ENCODE measurements around the gene AAMP. TPM values are rescaled to one million over a fixed set of nuclear protein-coding genes. Genes with fewer than 3 reads are reported as not detected.
A peak's percentile ranks its signal among the peaks of the same experiment; 100 is the strongest.

AAMP gene
- total and polyA plus RNA-seq, 10 donors, result 54.1 to 93.8 (median 62.5) TPM

GRCh38 chr2:218236829-218237228 lies 33.1 kb downstream of the AAMP start:
- Histone ChIP-seq H3K9me3 (no peaks in the 10 kb centered on the region), H3K36me3 (peaks cover 5 to 100% (median 97%) of the 10 kb centered on the region in 6 donors), H3K27ac (no peak overlapping the region), H3K27me3 (replicated peaks in 1 of 7) (no peaks in the 10 kb centered on the region), H3K4me3 (no peak overlapping the region), H3K4me1 (peaks cover 0 to 51% (median 18%) of the 10 kb centered on the region in 6 donors)
- intact Hi-C loops (cut with DNase I; ENCODE audit: low total_unique reads), result no loop called here
- WGBS, 5 donors, result 85 to 96% (median 93%) methylated on average over 4 of the region's 4 CpGs
- TF ChIP-seq POLR2A (IDR thresholded peaks at IDR 0.05) (no peak), POLR2AphosphoS5 (IDR thresholded peaks at IDR 0.05) (peak in 1 of 3 donors; percentile 13)
- TF ChIP-seq, protein P1, sequence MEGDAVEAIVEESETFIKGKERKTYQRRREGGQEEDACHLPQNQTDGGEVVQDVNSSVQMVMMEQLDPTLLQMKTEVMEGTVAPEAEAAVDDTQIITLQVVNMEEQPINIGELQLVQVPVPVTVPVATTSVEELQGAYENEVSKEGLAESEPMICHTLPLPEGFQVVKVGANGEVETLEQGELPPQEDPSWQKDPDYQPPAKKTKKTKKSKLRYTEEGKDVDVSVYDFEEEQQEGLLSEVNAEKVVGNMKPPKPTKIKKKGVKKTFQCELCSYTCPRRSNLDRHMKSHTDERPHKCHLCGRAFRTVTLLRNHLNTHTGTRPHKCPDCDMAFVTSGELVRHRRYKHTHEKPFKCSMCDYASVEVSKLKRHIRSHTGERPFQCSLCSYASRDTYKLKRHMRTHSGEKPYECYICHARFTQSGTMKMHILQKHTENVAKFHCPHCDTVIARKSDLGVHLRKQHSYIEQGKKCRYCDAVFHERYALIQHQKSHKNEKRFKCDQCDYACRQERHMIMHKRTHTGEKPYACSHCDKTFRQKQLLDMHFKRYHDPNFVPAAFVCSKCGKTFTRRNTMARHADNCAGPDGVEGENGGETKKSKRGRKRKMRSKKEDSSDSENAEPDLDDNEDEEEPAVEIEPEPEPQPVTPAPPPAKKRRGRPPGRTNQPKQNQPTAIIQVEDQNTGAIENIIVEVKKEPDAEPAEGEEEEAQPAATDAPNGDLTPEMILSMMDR (IDR thresholded peaks at IDR 0.05 in 8 of 11, conservative IDR thresholded peaks at IDR 0.05 in 3 of 11), result no peak
- no peak for DNase-seq

GRCh38 chr2:218235017-218235416 lies 34.9 kb downstream of the AAMP start:
- peaks cover 4 to 59% (median 29%) of the 10 kb centered on the region in 6 donors for H3K4me1 ChIP-seq
- peak overlapping the region in 1 of 8 donors; percentile 1 for H3K27ac ChIP-seq
- H3K4me3 ChIP-seq, result no peak overlapping the region
- intact Hi-C loops (cut with DNase I; ENCODE audit: low total_unique reads), result no loop called here
- TF ChIP-seq POLR2AphosphoS5 (IDR thresholded peaks at IDR 0.05), result no peak
- no peak for TF ChIP-seq POLR2A (IDR thresholded peaks at IDR 0.05)
- TF ChIP-seq, protein P1 (IDR thresholded peaks at IDR 0.05 in 8 of 11, conservative IDR thresholded peaks at IDR 0.05 in 3 of 11), result no peak
- 97 to 100% (median 100%) methylated on average over 2 of the region's 2 CpGs for WGBS, 5 donors
- H3K27me3 ChIP-seq (replicated peaks in 1 of 7), result no peaks in the 10 kb centered on the region
- DNase-seq, result no peak
- no peaks in the 10 kb centered on the region for H3K9me3 ChIP-seq
- H3K36me3 ChIP-seq, result peaks cover 5 to 100% (median 97%) of the 10 kb centered on the region in 6 donors

DNA sequence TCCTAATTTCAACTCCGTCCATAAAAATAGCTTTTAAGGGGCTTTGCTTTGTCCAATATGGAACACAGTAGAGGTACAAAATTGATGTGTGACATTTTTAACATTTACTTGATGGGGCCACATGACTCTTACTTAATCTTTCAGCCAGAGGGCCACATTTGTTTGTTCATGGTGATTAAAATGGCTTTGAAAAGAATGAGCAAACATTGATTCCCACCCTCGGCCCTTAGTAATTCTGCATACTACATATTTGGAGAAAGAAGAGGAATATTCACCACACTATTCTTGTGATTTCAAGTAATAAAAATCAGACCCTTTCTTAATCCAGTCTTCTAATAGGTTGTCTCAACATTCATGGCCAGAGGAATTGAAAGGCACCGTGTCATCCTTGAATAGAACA lies 35.4 kb downstream of the AAMP start:
- H3K36me3 ChIP-seq, result peaks cover 5 to 100% (median 96%) of the 10 kb centered on the region in 6 donors
- H3K27me3 ChIP-seq (replicated peaks in 1 of 7), result no peaks in the 10 kb centered on the region
- H3K4me3 ChIP-seq, result no peak overlapping the region
- no peaks in the 10 kb centered on the region for H3K9me3 ChIP-seq
- intact Hi-C loops (cut with DNase I; ENCODE audit: low total_unique reads), result no loop called here
- no peak for DNase-seq
- WGBS, 5 donors, result 59 to 65% (median 63%) methylated on average over 3 of the region's 3 CpGs
- H3K27ac ChIP-seq, result peak overlapping the region in 1 of 8 donors; percentile 1
- TF ChIP-seq, protein P1 (IDR thresholded peaks at IDR 0.05 in 8 of 11, conservative IDR thresholded peaks at IDR 0.05 in 3 of 11), result no peak
- TF ChIP-seq POLR2AphosphoS5 (IDR thresholded peaks at IDR 0.05) (no peak), POLR2A (IDR thresholded peaks at IDR 0.05) (no peak)
- peaks cover 9 to 64% (median 33%) of the 10 kb centered on the region in 6 donors for H3K4me1 ChIP-seq

- Histone ChIP-seq H3K36me3 (peaks cover 5 to 100% (median 93%) of the 10 kb centered on the region in 6 donors), H3K27ac (peak overlapping the region in 2 of 8 donors; percentile 3 to 17), H3K4me1 (peaks cover 18 to 66% (median 38%) of the 10 kb centered on the region in 6 donors), H3K4me3 (no peak overlapping the region), H3K9me3 (no peaks in the 10 kb centered on the region), H3K27me3 (replicated peaks in 1 of 7) (no peaks in the 10 kb centered on the region)
- no peak for DNase-seq
- WGBS, 5 donors, result 89 to 95% (median 92%) methylated on average over 4 of the region's 4 CpGs
- intact Hi-C loops (cut with DNase I; ENCODE audit: low total_unique reads), result no loop called here
- no peak for TF ChIP-seq POLR2AphosphoS5 (IDR thresholded peaks at IDR 0.05)
- TF ChIP-seq, protein P1 (IDR thresholded peaks at IDR 0.05 in 8 of 11, conservative IDR thresholded peaks at IDR 0.05 in 3 of 11), result no peak
- TF ChIP-seq POLR2A (IDR thresholded peaks at IDR 0.05), result no peak
Observed at GRCh38 chr2:218233543-218233942, 36.4 kb downstream of the AAMP start.

Data from spleen (tissue), 11 donors.